ENCODE data around the gene GIPC1. TPM values are rescaled to one million over a fixed set of nuclear protein-coding genes. Genes with fewer than 3 reads are reported as not detected.
"Not testable (repeated sequence)": the region's sequence is repeated elsewhere in the genome, so short reads cannot be mapped to it uniquely, and the experiment has no call there.

GIPC1 gene
- total and polyA plus RNA-seq, 12 donors = 41.6 to 84.1 (median 46.6) TPM

DNA sequence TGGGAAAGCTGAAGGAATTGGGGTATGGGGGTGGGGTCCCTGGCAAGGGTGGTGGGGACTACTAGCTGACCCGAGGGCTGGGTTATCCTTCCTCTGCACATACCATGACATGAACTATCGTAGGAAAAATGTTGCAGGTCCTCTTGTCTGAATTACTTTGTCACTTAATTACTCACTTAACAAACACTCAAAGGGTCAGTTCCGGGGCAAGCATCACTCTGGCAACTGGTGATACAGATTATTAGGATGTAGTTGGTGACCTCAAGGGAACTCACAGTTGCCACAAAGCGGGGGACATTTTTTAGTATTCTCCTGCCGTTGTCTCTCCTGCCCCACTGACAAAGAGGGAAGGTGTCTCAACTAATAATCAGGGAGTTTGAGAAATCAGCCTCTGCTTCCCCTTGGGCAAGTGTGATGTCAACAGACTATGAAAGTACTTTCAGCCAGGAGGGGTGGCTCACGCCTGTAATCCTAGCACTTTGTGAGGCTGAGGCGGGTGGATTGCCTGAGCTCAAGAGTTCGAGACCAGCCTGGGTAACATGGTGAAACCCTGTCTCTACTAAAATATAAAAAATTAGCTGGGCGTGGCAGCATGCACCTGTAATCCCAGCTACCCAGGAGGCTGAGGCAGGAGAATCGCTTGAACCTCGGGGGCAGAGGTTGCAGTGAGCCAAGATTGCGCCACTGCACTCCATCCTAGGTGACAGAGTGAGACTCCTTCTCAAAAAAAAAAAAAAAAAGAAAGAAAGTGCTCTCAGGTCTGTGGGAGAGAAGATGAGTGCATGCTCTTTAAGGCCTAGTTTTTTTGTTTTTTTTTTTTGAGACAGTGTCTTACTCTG, 12.0 kb upstream of the GIPC1 start:
- WGBS, 2 donors = 64 to 66% methylated on average over 12 of the region's 12 CpGs
- Histone ChIP-seq H3K4me1 (peaks cover 0 to 42% (median 2%) of the 10 kb centered on the region in 9 donors), H3K9me3 (no peaks in the 10 kb centered on the region), H3K36me3 (peaks cover 0 to under 1% (median 0%) of the 10 kb centered on the region in 9 donors), H3K27me3 (peaks cover 0 to 4% (median 0%) of the 10 kb centered on the region in 7 donors), H3K4me3 (no peak overlapping the region), H3K27ac (peak overlapping the region in 1 of 10 donors; percentile 53)
- DNase-seq = no peak
- no peak for ATAC-seq
- TF ChIP-seq, protein P1, sequence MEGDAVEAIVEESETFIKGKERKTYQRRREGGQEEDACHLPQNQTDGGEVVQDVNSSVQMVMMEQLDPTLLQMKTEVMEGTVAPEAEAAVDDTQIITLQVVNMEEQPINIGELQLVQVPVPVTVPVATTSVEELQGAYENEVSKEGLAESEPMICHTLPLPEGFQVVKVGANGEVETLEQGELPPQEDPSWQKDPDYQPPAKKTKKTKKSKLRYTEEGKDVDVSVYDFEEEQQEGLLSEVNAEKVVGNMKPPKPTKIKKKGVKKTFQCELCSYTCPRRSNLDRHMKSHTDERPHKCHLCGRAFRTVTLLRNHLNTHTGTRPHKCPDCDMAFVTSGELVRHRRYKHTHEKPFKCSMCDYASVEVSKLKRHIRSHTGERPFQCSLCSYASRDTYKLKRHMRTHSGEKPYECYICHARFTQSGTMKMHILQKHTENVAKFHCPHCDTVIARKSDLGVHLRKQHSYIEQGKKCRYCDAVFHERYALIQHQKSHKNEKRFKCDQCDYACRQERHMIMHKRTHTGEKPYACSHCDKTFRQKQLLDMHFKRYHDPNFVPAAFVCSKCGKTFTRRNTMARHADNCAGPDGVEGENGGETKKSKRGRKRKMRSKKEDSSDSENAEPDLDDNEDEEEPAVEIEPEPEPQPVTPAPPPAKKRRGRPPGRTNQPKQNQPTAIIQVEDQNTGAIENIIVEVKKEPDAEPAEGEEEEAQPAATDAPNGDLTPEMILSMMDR (IDR thresholded peaks at IDR 0.05) = no peak
- intact Hi-C loops (cut with DNase I) = no loop called here

DNA sequence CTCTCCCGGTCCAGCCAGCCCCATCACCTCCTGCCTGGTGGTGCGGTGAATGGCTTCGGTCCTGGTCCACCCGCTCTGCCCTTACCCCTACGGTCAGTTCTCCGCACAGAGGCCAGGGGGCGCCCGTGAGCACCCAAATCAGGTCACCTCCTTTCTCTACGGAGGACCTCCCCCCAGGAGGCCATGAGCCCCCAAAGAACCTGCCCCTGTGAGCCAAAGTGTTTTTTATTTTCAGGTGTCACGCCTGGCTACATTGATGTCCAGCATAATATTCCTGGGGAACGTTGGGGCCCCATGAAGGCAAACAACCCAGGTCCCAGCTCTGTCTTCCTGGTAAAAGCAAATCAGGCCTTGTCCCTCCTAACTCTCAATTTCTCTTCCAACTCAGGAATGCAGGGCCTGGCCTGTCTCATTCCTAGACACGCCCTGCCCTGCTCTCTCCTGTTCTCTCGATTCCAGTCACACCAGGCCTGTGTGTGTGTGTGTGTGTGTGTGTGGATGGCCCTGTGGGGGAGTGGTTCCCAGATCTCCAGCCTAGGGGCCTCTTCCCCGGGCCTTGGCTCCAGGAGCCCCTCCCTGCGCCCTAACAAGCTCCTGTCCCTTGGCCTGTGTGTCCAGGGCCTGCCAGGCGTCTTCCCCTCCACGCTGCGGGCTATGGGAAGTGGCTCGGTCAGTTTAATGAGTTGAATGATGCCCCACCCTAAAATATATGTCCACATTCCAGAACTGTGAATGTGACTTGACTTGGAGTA, 9.7 kb upstream of the GIPC1 start:
- ATAC-seq (peak in 6 of 8 donors; percentile 27 to 55 (median 46)), DNase-seq (peak in 1 of 2 donors; percentile 51)
- Histone ChIP-seq H3K4me1 (peaks cover 0 to 33% (median 2%) of the 10 kb centered on the region in 9 donors), H3K9me3 (no peaks in the 10 kb centered on the region), H3K27me3 (peaks cover 0 to 4% (median 0%) of the 10 kb centered on the region in 7 donors), H3K36me3 (no peaks in the 10 kb centered on the region), H3K4me3 (no peak overlapping the region), H3K27ac (no peak overlapping the region)
- WGBS, 2 donors = 51 to 55% methylated on average over 19 of the region's 19 CpGs
- intact Hi-C loops (cut with DNase I) = no loop called here
- TF ChIP-seq, protein P1 (IDR thresholded peaks at IDR 0.05) = peak; percentile 35 to 73 (median 54)

DNA sequence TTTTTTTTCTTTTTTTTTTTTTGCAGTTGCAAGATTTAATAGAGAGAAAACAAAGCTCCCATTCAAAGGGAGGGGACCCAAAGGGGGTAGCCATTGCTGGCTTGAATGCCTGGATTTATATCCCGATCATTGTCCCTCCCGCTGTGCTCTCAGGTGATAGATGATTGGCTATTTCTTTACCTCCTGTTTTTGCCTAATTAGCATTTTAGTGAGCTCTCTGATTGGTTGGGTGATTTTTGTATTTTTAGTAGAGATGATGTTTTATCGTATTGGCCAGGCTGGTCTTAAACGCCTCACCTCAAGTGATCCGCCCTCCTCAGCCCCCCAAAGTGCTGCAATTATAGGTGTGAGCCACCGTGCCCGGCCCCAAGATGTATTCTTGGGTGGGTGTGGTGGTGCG, 8.6 kb upstream of the GIPC1 start:
- intact Hi-C loops (cut with DNase I); H3K4me3 ChIP-seq; H3K9me3 ChIP-seq; DNase-seq; H3K27me3 ChIP-seq; H3K36me3 ChIP-seq; ATAC-seq; H3K27ac ChIP-seq: not testable (repeated sequence)
- 93 to 94% methylated on average over 8 of the region's 8 CpGs for whole genome bisulfite sequencing, 2 donors
- peaks cover 0 to 23% (median 0%) of the 10 kb centered on the region in 9 donors for H3K4me1 ChIP-seq

DNA sequence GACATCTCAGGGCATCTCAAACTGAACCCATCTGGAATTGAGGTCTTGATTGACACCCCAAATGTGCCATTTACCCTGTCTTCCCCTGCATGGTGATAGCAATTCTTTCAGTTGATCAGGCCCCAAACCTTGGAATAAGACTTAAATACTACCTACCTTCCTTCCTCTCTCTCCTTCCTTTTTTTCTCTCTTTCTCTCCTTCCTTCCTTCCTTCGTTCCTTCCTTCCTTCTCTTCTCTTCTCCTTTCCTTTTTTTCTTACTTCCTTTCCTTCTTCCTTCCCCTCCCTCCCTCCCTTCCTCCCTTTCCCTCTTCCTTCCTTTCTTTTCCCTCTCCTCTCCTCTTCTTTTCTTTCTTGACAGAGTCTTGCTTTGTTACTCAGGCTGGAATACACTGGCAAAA, 7.4 kb upstream of the GIPC1 start:
- Histone ChIP-seq H3K4me1 (peaks cover 0 to 14% (median 0%) of the 10 kb centered on the region in 9 donors), H3K27me3 (peaks cover 0 to 4% (median 0%) of the 10 kb centered on the region in 7 donors), H3K9me3 (no peaks in the 10 kb centered on the region), H3K27ac (no peak overlapping the region), H3K4me3 (no peak overlapping the region), H3K36me3 (no peaks in the 10 kb centered on the region)
- no peak for ATAC-seq
- TF ChIP-seq, protein P1 (IDR thresholded peaks at IDR 0.05) = no peak
- intact Hi-C loops (cut with DNase I) = no loop called here
- 76 to 86% methylated on average over 1 of the region's 1 CpG for WGBS, 2 donors
- DNase-seq = no peak
